Gastrocnemius medialis (tissue), 4 donors: ENCODE measurements around the gene RAD9A.

ENCODE experiments used
- CTCF ChIP-seq, 5 experiments: fragments of 450-650 bp in 3 of 5; fragments of 200-600 bp in 2 of 5; sonication (generic) in 2 of 5; IDR thresholded peaks in 4 of 5; conservative IDR thresholded peaks in 1 of 5; 1 replicate in 4 of 5; 2 replicates in 1 of 5; pipeline ENCODE4 v1.5.1; 2016 to 2019; ENCODE audit warnings: antibody characterized with exemption in 5 of 5, mild to moderate bottlenecking in 3 of 5, moderate library complexity in 3 of 5
- POLR2A ChIP-seq, 2 donors: fragments of 450-650 bp; IDR thresholded peaks; one replicate each; pipeline ENCODE4 v1.6.1; 2017; ENCODE audit warnings: antibody characterized with exemption in 2 of 2, mild to moderate bottlenecking in 2 of 2, moderate library complexity in 2 of 2

GRCh38 chr11:67422891-67423290, 31.1 kb downstream of the RAD9A start:
- no peak for TF ChIP-seq POLR2A (IDR thresholded peaks at IDR 0.05)
- no peak for TF ChIP-seq CTCF (IDR thresholded peaks at IDR 0.05 in 4 of 5, conservative IDR thresholded peaks at IDR 0.05 in 1 of 5)
